Gastrocnemius medialis (tissue), 4 donors: ENCODE measurements around the gene C1GALT1C1L.

ENCODE experiments used
- POLR2A ChIP-seq, 2 donors: fragments of 450-650 bp; IDR thresholded peaks; one replicate each; pipeline ENCODE4 v1.6.1; 2017; ENCODE audit warnings: antibody characterized with exemption in 2 of 2, mild to moderate bottlenecking in 2 of 2, moderate library complexity in 2 of 2
- TF ChIP-seq, protein P1 (sequence below), 5 experiments: fragments of 450-650 bp in 3 of 5; fragments of 200-600 bp in 2 of 5; sonication (generic) in 2 of 5; IDR thresholded peaks in 4 of 5; conservative IDR thresholded peaks in 1 of 5; 1 replicate in 4 of 5; 2 replicates in 1 of 5; pipeline ENCODE4 v1.5.1; 2016 to 2019; ENCODE audit warnings: antibody characterized with exemption in 5 of 5, mild to moderate bottlenecking in 3 of 5, moderate library complexity in 3 of 5

DNA sequence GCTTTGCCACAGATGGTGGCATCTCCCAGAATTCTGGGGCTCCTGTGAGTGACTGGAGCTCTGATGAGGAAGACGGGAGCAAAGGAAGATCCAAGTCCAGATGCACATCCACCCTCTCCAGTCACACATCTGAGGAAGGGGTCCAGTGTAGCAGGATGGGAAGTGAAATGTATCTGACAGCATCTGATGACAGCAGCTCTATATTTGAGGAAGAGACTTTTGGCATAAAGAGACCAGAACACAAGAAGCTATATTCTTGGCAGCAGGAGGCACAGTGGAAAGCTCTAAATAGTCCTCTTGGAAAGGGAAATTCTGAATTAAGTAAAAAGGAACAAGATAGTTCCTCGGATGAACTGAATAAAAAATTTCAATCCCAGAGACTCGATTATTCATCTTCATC is 23.5 kb upstream of the C1GALT1C1L start:
- TF ChIP-seq, protein P1, sequence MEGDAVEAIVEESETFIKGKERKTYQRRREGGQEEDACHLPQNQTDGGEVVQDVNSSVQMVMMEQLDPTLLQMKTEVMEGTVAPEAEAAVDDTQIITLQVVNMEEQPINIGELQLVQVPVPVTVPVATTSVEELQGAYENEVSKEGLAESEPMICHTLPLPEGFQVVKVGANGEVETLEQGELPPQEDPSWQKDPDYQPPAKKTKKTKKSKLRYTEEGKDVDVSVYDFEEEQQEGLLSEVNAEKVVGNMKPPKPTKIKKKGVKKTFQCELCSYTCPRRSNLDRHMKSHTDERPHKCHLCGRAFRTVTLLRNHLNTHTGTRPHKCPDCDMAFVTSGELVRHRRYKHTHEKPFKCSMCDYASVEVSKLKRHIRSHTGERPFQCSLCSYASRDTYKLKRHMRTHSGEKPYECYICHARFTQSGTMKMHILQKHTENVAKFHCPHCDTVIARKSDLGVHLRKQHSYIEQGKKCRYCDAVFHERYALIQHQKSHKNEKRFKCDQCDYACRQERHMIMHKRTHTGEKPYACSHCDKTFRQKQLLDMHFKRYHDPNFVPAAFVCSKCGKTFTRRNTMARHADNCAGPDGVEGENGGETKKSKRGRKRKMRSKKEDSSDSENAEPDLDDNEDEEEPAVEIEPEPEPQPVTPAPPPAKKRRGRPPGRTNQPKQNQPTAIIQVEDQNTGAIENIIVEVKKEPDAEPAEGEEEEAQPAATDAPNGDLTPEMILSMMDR (IDR thresholded peaks at IDR 0.05 in 4 of 5, conservative IDR thresholded peaks at IDR 0.05 in 1 of 5): no peak
- no peak for TF ChIP-seq POLR2A (IDR thresholded peaks at IDR 0.05)
